Activated T-helper 2 cell treated with anti-CD3 and anti-CD28 coated beads, Interferon-gamma antibody, Interleukin-2, Interleukin-4, amounts not matched to agents 10 μg/mL and 5 μg/mL and 100 μg/mL, durations not matched to agents 14 hours and 24 hours and 36 hours (primary cell): Measurements from ENCODE around the gene IDS. TPM values are rescaled to one million over a fixed set of nuclear protein-coding genes. Genes with fewer than 3 reads are reported as not detected.
"Not testable (repeated sequence)": the region's sequence is repeated elsewhere in the genome, so short reads cannot be mapped to it uniquely, and the experiment has no call there.

ENCODE experiments used
- DNase-seq: peaks from one replicate; pipeline ENCODE4 v3.0.0; 2021; ENCODE audit warnings: low spot score
- H3K27ac Mint-ChIP-seq: one replicate; pipeline ENCODE4 v1.8.0; 2021; ENCODE audit warnings: mixed read lengths
- H3K27me3 Mint-ChIP-seq: one replicate; pipeline ENCODE4 v1.8.0; 2021; ENCODE audit warnings: low read depth, mixed read lengths
- H3K36me3 Mint-ChIP-seq: one replicate; pipeline ENCODE4 v1.8.0; 2021; ENCODE audit warnings: low read depth, mixed read lengths
- H3K4me1 Mint-ChIP-seq: one replicate; pipeline ENCODE4 v1.8.0; 2021; ENCODE audit warnings: low read depth, mixed read lengths
- H3K4me3 Mint-ChIP-seq: one replicate; pipeline ENCODE4 v1.8.0; 2021; ENCODE audit warnings: low read depth, mild to moderate bottlenecking, moderate library complexity, mixed read lengths
- H3K9me3 Mint-ChIP-seq: one replicate; pipeline ENCODE4 v1.8.0; 2021; ENCODE audit warnings: mixed read lengths
- intact Hi-C: fragments of 100-400 bp; cut with micrococcal nuclease; formaldehyde crosslinking; loops from one replicate; pipeline ENCODE4 v1.15.1; 2023
- total RNA-seq: library from RNA; stranded (reverse); gene quantifications from 2 replicates; pipeline ENCODE4 v1.2.3, GENCODE V29; 2022

The IDS gene
- total RNA-seq, 1 donor from 2014 or later: 40.4 TPM

GRCh38 chrX:149539283-149540130 lies 34.4 kb upstream of the IDS start:
- Mint-ChIP-seq H3K9me3 (no peaks in the 10 kb centered on the region), H3K27ac (peak overlapping the region; percentile 76), H3K4me3 (peak overlapping the region; percentile 81)

DNA sequence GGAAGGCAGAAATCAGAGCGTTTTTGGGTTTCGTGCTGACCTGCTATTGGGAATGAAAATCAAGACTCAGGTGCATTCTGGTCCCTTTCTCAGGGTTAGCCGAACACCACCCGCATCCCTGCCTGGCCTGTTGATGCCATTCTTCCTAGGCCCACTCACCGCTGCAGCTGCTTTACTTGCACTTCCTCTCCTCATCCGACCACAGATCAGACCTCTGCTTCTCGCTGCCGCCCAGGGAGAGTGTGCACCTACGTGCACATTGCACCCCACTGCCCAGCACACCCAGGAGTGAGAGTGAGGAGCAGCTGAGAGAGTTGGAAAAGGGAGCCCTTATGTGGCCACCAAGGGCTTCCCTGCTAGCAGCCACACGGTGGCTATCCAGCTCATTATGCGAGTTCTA lies 32.4 kb upstream of the IDS start:
- peaks cover 18% of the 10 kb centered on the region for H3K36me3 Mint-ChIP-seq
- DNase-seq, H3K27ac Mint-ChIP-seq, H3K27me3 Mint-ChIP-seq, H3K4me3 Mint-ChIP-seq, H3K9me3 Mint-ChIP-seq, H3K4me1 Mint-ChIP-seq: not testable (repeated sequence)
- intact Hi-C loops: loop anchor here (10.0 kb wide), 1 partner anchor 407 kb away; no protein-coding TSS in a partner anchor

More at GRCh38 chrX:149539283-149540130, 34.4 kb upstream of the IDS start:
- Mint-ChIP-seq H3K4me1 (peaks cover 4% of the 10 kb centered on the region), H3K27me3 (no peaks in the 10 kb centered on the region), H3K36me3 (peaks cover 15% of the 10 kb centered on the region)
- DNase-seq: peak; percentile 83
- intact Hi-C loops: loop anchor here (2.0 to 10.0 kb wide), 4 partner anchors 35 to 1155 kb away; partner anchors contain the start of genes IDS and MTMR1

DNA sequence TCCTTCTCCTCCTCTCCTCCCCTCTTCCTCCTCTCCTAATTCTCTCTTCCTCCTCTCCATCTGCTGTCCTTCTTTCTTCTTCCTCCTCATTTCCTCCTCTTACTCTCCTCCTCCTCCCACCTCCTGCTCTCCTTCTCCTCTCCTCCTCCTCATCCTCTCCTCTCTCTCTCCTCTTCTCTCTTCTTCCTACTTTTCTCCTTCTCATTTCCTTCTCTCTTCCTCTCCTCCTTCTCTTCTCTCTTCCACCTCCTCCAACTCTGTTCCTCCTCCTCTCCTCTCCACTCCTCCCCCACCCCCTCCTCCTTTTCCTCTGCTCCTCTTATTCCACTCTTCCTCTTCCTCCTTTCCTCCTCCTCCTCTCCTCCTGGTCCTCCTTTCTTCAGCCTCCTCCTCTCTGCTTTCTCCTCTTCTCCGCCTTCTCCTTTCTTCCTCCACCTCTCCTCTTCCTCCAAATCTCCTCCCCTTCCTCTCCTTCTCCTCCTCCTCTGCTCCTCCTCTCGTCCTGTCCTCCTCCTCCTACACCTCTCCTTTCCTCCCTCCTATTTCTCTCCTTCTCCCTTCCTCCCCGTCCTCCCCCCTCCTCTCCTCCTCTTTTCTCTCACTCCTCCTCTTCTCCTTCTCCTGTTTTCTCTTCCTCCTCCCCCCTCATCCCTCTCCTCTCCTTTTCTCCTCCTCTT lies 30.0 kb upstream of the IDS start:
- H3K4me3 Mint-ChIP-seq, H3K4me1 Mint-ChIP-seq, H3K27ac Mint-ChIP-seq, H3K27me3 Mint-ChIP-seq, DNase-seq, H3K9me3 Mint-ChIP-seq: not testable (repeated sequence)
- H3K36me3 Mint-ChIP-seq: peaks cover 22% of the 10 kb centered on the region
- intact Hi-C loops: loop anchor here (10.0 kb wide), 1 partner anchor 410 kb away; no protein-coding TSS in a partner anchor

GRCh38 chrX:149533999-149534398 lies 28.9 kb upstream of the IDS start:
- not testable (repeated sequence) for H3K27ac Mint-ChIP-seq, H3K4me3 Mint-ChIP-seq
- intact Hi-C loops: loop anchor here (10.0 kb wide), 1 partner anchor 411 kb away; no protein-coding TSS in a partner anchor

GRCh38 chrX:149532868-149533267 lies 27.8 kb upstream of the IDS start:
- H3K4me1 Mint-ChIP-seq: not testable (repeated sequence)
- intact Hi-C loops: loop anchor here (10.0 kb wide), 1 partner anchor 412 kb away; no protein-coding TSS in a partner anchor

More at GRCh38 chrX:149533999-149534398, 28.9 kb upstream of the IDS start:
- not testable (repeated sequence) for H3K27me3 Mint-ChIP-seq, H3K9me3 Mint-ChIP-seq, DNase-seq, H3K4me1 Mint-ChIP-seq
- peaks cover 32% of the 10 kb centered on the region for H3K36me3 Mint-ChIP-seq

GRCh38 chrX:149531599-149531998 lies 26.5 kb upstream of the IDS start:
- peaks cover 12% of the 10 kb centered on the region for H3K4me1 Mint-ChIP-seq
- H3K27me3 Mint-ChIP-seq: no peaks in the 10 kb centered on the region
- peaks cover 34% of the 10 kb centered on the region for H3K36me3 Mint-ChIP-seq
- H3K9me3 Mint-ChIP-seq: no peaks in the 10 kb centered on the region
- no peak overlapping the region for H3K27ac Mint-ChIP-seq
- H3K4me3 Mint-ChIP-seq: no peak overlapping the region
- intact Hi-C loops: loop anchor here (10.0 kb wide), 1 partner anchor 413 kb away; no protein-coding TSS in a partner anchor
- DNase-seq: no peak

More at GRCh38 chrX:149532868-149533267, 27.8 kb upstream of the IDS start:
- peaks cover 31% of the 10 kb centered on the region for H3K36me3 Mint-ChIP-seq
- not testable (repeated sequence) for DNase-seq, H3K4me3 Mint-ChIP-seq, H3K27ac Mint-ChIP-seq, H3K27me3 Mint-ChIP-seq, H3K9me3 Mint-ChIP-seq

DNA sequence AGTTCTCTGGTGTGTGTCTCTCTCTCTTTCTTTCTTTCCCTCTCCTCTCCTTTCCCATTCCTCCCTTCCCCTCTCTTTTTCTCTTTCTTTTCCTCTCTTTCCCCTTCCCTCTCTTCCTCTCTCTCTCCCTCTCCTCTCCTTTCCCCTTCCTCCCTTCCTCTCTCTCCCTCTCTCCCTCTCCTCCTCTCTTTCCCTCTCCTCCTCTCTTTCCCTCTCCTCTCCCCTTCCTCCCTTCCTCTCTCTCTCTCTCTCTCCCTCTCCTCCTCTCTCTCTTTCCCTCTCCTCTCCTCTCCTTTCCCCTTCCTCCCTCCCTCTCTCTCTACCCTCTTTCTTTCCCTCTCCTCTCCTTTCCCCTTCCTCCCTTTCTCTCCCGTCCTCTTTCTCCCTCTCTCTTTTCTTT lies 23.3 kb upstream of the IDS start:
- H3K4me1 Mint-ChIP-seq: peaks cover 13% of the 10 kb centered on the region
- intact Hi-C loops: no loop called here
- H3K27ac Mint-ChIP-seq: peak overlapping the region; percentile 25
- no peaks in the 10 kb centered on the region for H3K27me3 Mint-ChIP-seq
- H3K36me3 Mint-ChIP-seq: peaks cover 24% of the 10 kb centered on the region
- H3K9me3 Mint-ChIP-seq: no peaks in the 10 kb centered on the region
- no peak overlapping the region for H3K4me3 Mint-ChIP-seq
- no peak for DNase-seq

DNA sequence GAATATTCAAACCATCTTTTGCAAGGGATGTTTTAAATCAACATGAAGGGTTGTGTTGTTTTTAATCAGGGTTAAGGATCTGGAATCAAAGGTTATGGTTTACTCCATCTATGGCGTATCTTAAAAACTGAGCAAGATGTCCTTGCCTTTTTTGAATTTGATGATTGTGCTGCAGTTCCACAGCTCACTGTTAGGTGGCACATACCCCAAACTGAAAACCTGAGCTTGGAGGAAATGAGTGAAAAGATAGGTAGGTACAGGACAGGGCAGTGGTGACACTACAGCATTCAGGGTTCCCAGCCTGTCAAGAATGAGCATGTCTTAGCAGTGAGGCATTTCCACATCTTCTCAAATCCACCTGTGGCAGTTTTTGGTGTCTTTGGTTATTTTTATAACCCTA lies 22.6 kb upstream of the IDS start:
- DNase-seq: peak; percentile 26
- H3K9me3 Mint-ChIP-seq: no peaks in the 10 kb centered on the region
- H3K27ac Mint-ChIP-seq: peak overlapping the region; percentile 74
- H3K4me3 Mint-ChIP-seq: no peak overlapping the region
- intact Hi-C loops: loop anchor here (2.0 kb wide), 1 partner anchor 23 kb away; the partner anchor contains the start of gene IDS
- H3K27me3 Mint-ChIP-seq: no peaks in the 10 kb centered on the region
- peaks cover 17% of the 10 kb centered on the region for H3K4me1 Mint-ChIP-seq
- peaks cover 23% of the 10 kb centered on the region for H3K36me3 Mint-ChIP-seq

DNA sequence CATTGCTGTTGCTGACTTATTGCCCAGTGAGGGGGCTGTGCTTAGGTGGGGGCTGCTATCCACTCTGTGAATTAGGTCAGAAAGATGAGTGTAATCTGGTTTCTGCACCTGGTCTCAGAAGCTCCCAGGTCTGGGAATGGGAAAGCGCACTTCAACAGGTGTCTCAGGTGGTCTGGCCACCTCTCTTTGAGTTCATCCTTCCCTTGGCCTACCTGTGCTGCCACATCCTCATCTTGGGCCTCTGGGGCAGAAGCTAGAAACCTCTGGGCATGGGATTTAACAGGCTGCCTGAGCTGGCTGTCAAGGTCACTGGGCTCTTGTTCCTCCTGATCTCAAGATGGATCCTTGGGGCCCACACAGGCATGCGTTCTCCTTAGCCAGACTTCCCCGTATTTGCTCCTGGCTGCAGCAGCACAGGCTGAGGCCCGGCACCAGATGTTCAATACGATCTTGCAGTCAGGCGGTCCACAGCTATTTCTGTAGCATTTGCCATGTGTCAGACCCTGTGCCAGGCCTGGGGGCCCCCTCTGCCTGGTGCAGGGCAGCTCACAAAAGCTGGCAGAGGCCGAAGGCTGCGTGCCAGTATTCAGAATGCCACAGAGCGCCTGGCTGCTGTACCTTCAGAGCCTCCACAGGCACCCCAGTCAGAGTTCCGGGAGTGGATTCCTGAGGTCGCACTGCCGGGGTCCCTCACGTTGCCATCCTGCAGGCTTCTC lies 21.4 kb upstream of the IDS start:
- peaks cover 23% of the 10 kb centered on the region for H3K4me1 Mint-ChIP-seq
- H3K27ac Mint-ChIP-seq: peak overlapping the region; percentile 79
- not testable (repeated sequence) for H3K9me3 Mint-ChIP-seq, DNase-seq, H3K4me3 Mint-ChIP-seq, H3K27me3 Mint-ChIP-seq
- intact Hi-C loops: loop anchor here (2.0 kb wide), 1 partner anchor 22 kb away; the partner anchor contains the start of gene IDS
- H3K36me3 Mint-ChIP-seq: peaks cover 14% of the 10 kb centered on the region

DNA sequence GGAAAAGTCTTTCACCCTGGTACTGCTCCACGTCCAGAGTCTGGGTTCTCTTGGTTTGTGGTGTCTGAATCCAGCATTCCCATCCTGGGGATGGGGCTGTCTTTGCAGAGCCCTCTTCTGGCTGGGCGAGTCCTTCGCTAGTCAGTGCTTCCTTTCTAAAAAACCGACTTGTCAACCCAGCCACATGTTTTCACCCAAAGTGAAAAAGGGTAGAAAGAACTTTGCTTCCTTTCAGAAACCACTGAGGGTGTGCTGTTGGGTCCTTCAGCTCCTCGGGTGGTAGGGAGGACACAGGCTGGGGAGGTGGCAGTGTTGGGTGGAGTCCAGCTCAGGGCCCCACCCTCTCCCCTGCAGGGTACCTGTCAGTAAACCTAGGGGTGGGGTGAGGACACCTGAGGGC lies 20.8 kb upstream of the IDS start:
- not testable (repeated sequence) for H3K27me3 Mint-ChIP-seq, H3K4me3 Mint-ChIP-seq, H3K9me3 Mint-ChIP-seq
- Mint-ChIP-seq H3K36me3 (peaks cover 14% of the 10 kb centered on the region), H3K4me1 (peaks cover 26% of the 10 kb centered on the region), H3K27ac (peak overlapping the region; percentile 79)
- DNase-seq: peak; percentile 23
- intact Hi-C loops: loop anchor here (2.0 kb wide), 1 partner anchor 21 kb away; the partner anchor contains the start of gene IDS

GRCh38 chrX:149525389-149525788 lies 20.3 kb upstream of the IDS start:
- H3K4me3 Mint-ChIP-seq: not testable (repeated sequence)
- peaks cover 31% of the 10 kb centered on the region for H3K4me1 Mint-ChIP-seq
- H3K27ac Mint-ChIP-seq: peak overlapping the region; percentile 42

DNA sequence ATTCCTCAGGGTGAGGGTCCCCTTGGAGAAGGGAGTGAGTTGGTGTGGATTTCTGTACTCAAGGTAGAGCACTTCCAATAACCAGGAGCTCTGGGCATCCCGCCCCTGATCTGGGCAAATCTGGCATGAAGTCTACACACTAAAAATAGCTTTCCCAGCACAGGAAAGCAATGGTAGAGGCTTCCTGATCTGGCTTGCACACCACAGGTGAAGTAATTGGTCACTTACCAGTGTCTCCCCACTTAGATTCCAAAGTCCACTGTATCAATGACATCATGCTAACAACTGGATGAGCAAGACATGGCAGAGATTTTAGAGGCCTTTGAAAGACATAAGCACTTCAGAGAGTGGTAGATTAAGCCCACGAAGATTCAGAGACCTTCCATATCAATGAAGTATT lies 17.8 kb upstream of the IDS start:
- intact Hi-C loops: no loop called here
- Mint-ChIP-seq H3K27ac (no peak overlapping the region), H3K4me3 (no peak overlapping the region), H3K4me1 (peaks cover 42% of the 10 kb centered on the region), H3K36me3 (peaks cover 7% of the 10 kb centered on the region), H3K27me3 (no peaks in the 10 kb centered on the region), H3K9me3 (peaks cover 1% of the 10 kb centered on the region)
- no peak for DNase-seq

More at GRCh38 chrX:149525389-149525788, 20.3 kb upstream of the IDS start:
- peak; percentile 68 for DNase-seq
- H3K9me3 Mint-ChIP-seq, H3K27me3 Mint-ChIP-seq, intact Hi-C loops: not testable (repeated sequence)
- peaks cover 14% of the 10 kb centered on the region for H3K36me3 Mint-ChIP-seq
